K562 (cell line): ENCODE measurements around the gene GPR3. TPM values are rescaled to one million over a fixed set of nuclear protein-coding genes. Genes with fewer than 3 reads are reported as not detected.

Experiments
- ATAC-seq: fragments of 200-7000 bp; cut with Tn5 transposase; 3 replicates; pipeline ENCODE4 v1.9.1; 2020; ENCODE audit warnings: moderate library complexity
- BruUV-seq: library from RNA; stranded (reverse); fragments of 400-500 nt; replicated peaks from 2 replicates; lab custom pipeline; 2021; lab: Mats Ljungman, UMichigan
- CTCF ChIA-PET: fragments of 300-600 bp; formaldehyde crosslinking; extraction: SDS; loops from one replicate; lab custom pipeline; 2021; ENCODE audit warnings: low intra/inter-chr PET ratio; lab: Yijun Ruan, JAX
- POLR2A ChIA-PET: fragments of 300-600, 350-650 bp; sonication (Branson Sonifier 250); formaldehyde crosslinking; extraction: SDS; loops from one replicate; lab custom pipeline; 2021; ENCODE audit warnings: antibody characterized with exemption, inconsistent platforms; lab: Yijun Ruan, JAX
- DNase-seq, 4 experiments: peaks; one replicate each; pipeline versions ENCODE4 v3.0.0 to v3.0.0-alpha.2; 2011 to 2018; ENCODE audit warnings: low spot score in 3 of 4, mixed read lengths in 3 of 4; ENCODE audit errors: extremely low read depth in 1 of 4
- FAIRE-seq: peaks from 2 replicates; lab custom pipeline; 2011; peaks lifted over from hg19 to GRCh38; lab: Jason Lieb, UNC
- H2AFZ ChIP-seq: 2 replicates; pipeline ENCODE4 v1.6.0; 2011; ENCODE audit warnings: low read depth, low read length, control low read depth, inconsistent platforms
- H3K27ac ChIP-seq: fragments of 200-600 bp; 3 replicates; pipeline ENCODE4 v1.8.0; 2011; ENCODE audit warnings: low read depth, mild to moderate bottlenecking, control low read depth, inconsistent platforms, low read length, moderate library complexity, mixed read lengths; ENCODE audit errors: extremely low read depth
- H3K27me3 ChIP-seq, 2 experiments: fragments of 300-600 bp in 1 of 2; 2 replicates in 1 of 2; 3 replicates in 1 of 2; pipeline versions ENCODE4 v1.6.0 to v1.8.0; 2011; ENCODE audit warnings: inconsistent platforms in 2 of 2, low read length in 2 of 2, mild to moderate bottlenecking in 1 of 2, mixed read lengths in 1 of 2, moderate library complexity in 1 of 2; ENCODE audit not compliant: control insufficient read depth in 2 of 2, insufficient read depth in 2 of 2
- H3K36me3 ChIP-seq: fragments of 300-600 bp; 3 replicates; pipeline ENCODE4 v1.8.0; 2011; ENCODE audit warnings: mild to moderate bottlenecking, low read length, inconsistent platforms; ENCODE audit not compliant: control insufficient read depth, insufficient read depth
- H3K4me1 ChIP-seq, 2 experiments: fragments of 200-600 bp in 1 of 2; replicated peaks in 1 of 2; 2 replicates in 1 of 2; 3 replicates in 1 of 2; pipeline versions ENCODE4 v1.5.1 to v1.8.0; 2011; ENCODE audit warnings: inconsistent platforms in 2 of 2, low read length in 2 of 2, mild to moderate bottlenecking in 1 of 2, mixed read lengths in 1 of 2, moderate library complexity in 1 of 2; ENCODE audit not compliant: control insufficient read depth in 2 of 2, insufficient read depth in 2 of 2
- H3K4me2 ChIP-seq: 2 replicates; pipeline ENCODE4 v1.6.1; 2011; ENCODE audit warnings: low read length, control low read depth, inconsistent platforms, mixed read lengths; ENCODE audit not compliant: insufficient read depth
- H3K4me3 ChIP-seq: fragments of 200-600 bp; sonication (generic), shearing (Covaris generic); 2 replicates; pipeline ENCODE4 v1.5.1; 2016; ENCODE audit warnings: control low read depth, inconsistent platforms
- H3K79me2 ChIP-seq: fragments of 200-600 bp; 3 replicates; pipeline ENCODE4 v1.8.0; 2011; ENCODE audit warnings: low read length, inconsistent platforms; ENCODE audit not compliant: control insufficient read depth, insufficient read depth
- H3K9ac ChIP-seq, 2 experiments: 2 replicates each; pipeline versions ENCODE4 v1.6.0 to v1.6.1; 2011; ENCODE audit warnings: low read depth in 2 of 2, low read length in 2 of 2, control low read depth in 1 of 2, inconsistent platforms in 1 of 2, mild to moderate bottlenecking in 1 of 2, mixed read lengths in 1 of 2; ENCODE audit not compliant: insufficient read depth in 1 of 2
- H3K9me1 ChIP-seq: one replicate; pipeline ENCODE4 v1.6.0; 2011; ENCODE audit warnings: inconsistent platforms, mild to moderate bottlenecking, low read length, moderate library complexity; ENCODE audit not compliant: control insufficient read depth, insufficient read depth
- H3K9me3 ChIP-seq: replicated peaks from 2 replicates; pipeline ENCODE4 v1.5.1; 2011; ENCODE audit warnings: low read depth, low read length, inconsistent platforms; ENCODE audit not compliant: control insufficient read depth, insufficient read depth
- H4K20me1 ChIP-seq: replicated peaks from 2 replicates; pipeline ENCODE4 v1.6.1; 2011; ENCODE audit warnings: low read length, inconsistent platforms, mixed read lengths; ENCODE audit not compliant: control insufficient read depth, insufficient read depth
- ARID4B ChIP-seq: sonication (generic); formaldehyde crosslinking; IDR thresholded peaks from 2 replicates; pipeline ENCODE4 v1.8.0; 2022; ENCODE audit warnings: mild to moderate bottlenecking, missing genetic modification reagents
- DMBX1 ChIP-seq: fragments of 250-450 bp; sonication (Bioruptor Pico); IDR thresholded peaks from 2 replicates; pipeline ENCODE4 v1.8.0; 2022; ENCODE audit warnings: inconsistent platforms, mild to moderate bottlenecking, moderate library complexity, borderline replicate concordance
- FOXK2 ChIP-seq, 2 experiments: fragments of 450-650 bp; IDR thresholded peaks in 1 of 2; conservative IDR thresholded peaks in 1 of 2; 2 replicates each; pipeline ENCODE4 v1.6.1; 2016; ENCODE audit warnings: low read depth in 2 of 2, mild to moderate bottlenecking in 1 of 2
- HDAC1 ChIP-seq, 2 experiments: fragments of 450-650 bp; IDR thresholded peaks; 2 replicates each; pipeline ENCODE4 v1.6.1; 2016 to 2017; ENCODE audit warnings: inconsistent platforms in 1 of 2, mild to moderate bottlenecking in 1 of 2, moderate library complexity in 1 of 2
- MED1 ChIP-seq: sonication (generic); formaldehyde crosslinking; IDR thresholded peaks from 2 replicates; pipeline ENCODE4 v1.8.1; 2023; ENCODE audit warnings: missing genetic modification reagents, borderline replicate concordance
- PCBP1 ChIP-seq: fragments of 200-400 bp; formaldehyde crosslinking; IDR thresholded peaks from 2 replicates; pipeline ENCODE4 v1.6.1; 2018; ENCODE audit warnings: mild to moderate bottlenecking, low read depth, low read length; ENCODE audit not compliant: poor library complexity, severe bottlenecking
- POLR2G ChIP-seq: fragments of 200-400 bp; formaldehyde crosslinking; IDR thresholded peaks from 2 replicates; pipeline ENCODE4 v1.6.1; 2017; ENCODE audit warnings: low read depth, mild to moderate bottlenecking, antibody characterized with exemption, low read length, moderate library complexity
- SMARCC2 ChIP-seq: fragments of 450-650 bp; IDR thresholded peaks from 2 replicates; pipeline ENCODE4 v1.6.1; 2017; ENCODE audit warnings: antibody characterized with exemption, moderate library complexity, mild to moderate bottlenecking, low read depth
- SPI1 ChIP-seq: IDR thresholded peaks from 2 replicates; pipeline ENCODE4 v1.6.1; 2011; ENCODE audit warnings: low read depth, low read length, control low read depth, borderline replicate concordance
- ZBTB33 ChIP-seq: sonication (generic); formaldehyde crosslinking; IDR thresholded peaks from 2 replicates; pipeline ENCODE4 v1.8.1; 2023; ENCODE audit warnings: mild to moderate bottlenecking, missing genetic modification reagents
- ZKSCAN8 ChIP-seq: fragments of 200-800 bp; sonication (Bioruptor generic); IDR thresholded peaks from 2 replicates; pipeline ENCODE4 v1.6.1; 2016; ENCODE audit warnings: missing genetic modification characterization, missing compliant biosample characterization
- WGBS: fragments of 100-300 bp; shearing (Covaris generic); methylation state at CpG from one replicate; pipeline ENCODE4 v1.1.6; 2016; ENCODE audit warnings: low coverage, mixed read lengths; ENCODE audit not compliant: insufficient coverage; ENCODE audit errors: missing lambda C conversion rate; 5-methylcytosine and 5-hydroxymethylcytosine counted together
- in situ Hi-C: fragments of 300-500 bp; cut with MboI; formaldehyde crosslinking; loops from 4 replicates; pipeline ENCODE4 v1.15.0; 2018; ENCODE audit warnings: inconsistent platforms, mixed read lengths
- intact Hi-C: fragments of 100-400 bp; cut with micrococcal nuclease; formaldehyde crosslinking; loops from 2 replicates; pipeline ENCODE4 v1.14.2; 2022
- polyA plus RNA-seq, 8 experiments: library from polyadenylated mRNA; depleted of rRNA in 4 of 8; stranded (reverse) in 5 of 8; unstranded in 3 of 8; fragments of >200 nt; fragmentation: Nextera tagmentation in 2 of 8; fragmentation: Illumina TruSeq in 1 of 8; extraction: Ambion mirVana in 2 of 8; extraction: Trizol in 1 of 8; gene quantifications; 2 replicates each; pipeline versions ENCODE4 v1.2.1 to v1.2.3, GENCODE V29; 2011 to 2014; ENCODE audit warnings: inconsistent platforms in 1 of 8, missing spikeins in 1 of 8
- total RNA-seq, 7 experiments: library from RNA; depleted of rRNA in 6 of 7; stranded (reverse); fragments of >200 nt in 6 of 7; fragmentation: Illumina TruSeq in 2 of 7; extraction: Trizol in 2 of 7; gene quantifications; 2 replicates each; pipeline versions ENCODE4 v1.2.1 to v1.2.3, GENCODE V29; 2011 to 2021; ENCODE audit warnings: low replicate concordance in 1 of 7

Gene GPR3
- total and polyA plus RNA-seq, 9 of the 15 experiments (the other 6 are each of a cell fraction or from before 2014, with no cell fraction given), result 0.24 to 11.5 (median 3.7) TPM

GRCh38 chr1:27356619-27357280 lies 35.7 kb upstream of the GPR3 start:
- ChIA-PET POLR2A (interaction anchor here (0.6 to 1.5 kb wide), 7 partner anchors 9 to 1770 kb away, joined by 3 to 9 read pairs (median 3); partner anchors contain the start of gene MAP3K6), CTCF (interaction anchor here (1.0 to 1.7 kb wide), 4 partner anchors 32 to 250 kb away, joined by 4 to 5 read pairs (median 4); no protein-coding TSS in a partner anchor)
- in situ Hi-C loops, result no loop called here
- no peak overlapping the region for H3K4me2 ChIP-seq
- H3K4me1 ChIP-seq, result peaks cover 10 to 52% of the 10 kb centered on the region in 2 experiments
- peak overlapping the region; percentile 87 for H2AFZ ChIP-seq
- BruUV-seq, result no TSS peak
- no peak overlapping the region for H3K27ac ChIP-seq
- DNase-seq (peak in 2 of 4 experiments; percentile 48 to 55), FAIRE-seq (no peak), ATAC-seq (peak; percentile 40)
- 76% methylated on average over 31 of the region's 37 CpGs for WGBS
- no peaks in the 10 kb centered on the region for H3K79me2 ChIP-seq
- intact Hi-C loops, result loop anchor here (5.0 kb wide), 2 partner anchors 36 to 54 kb away; partner anchors contain the start of gene GPR3
- no peaks in the 10 kb centered on the region for H3K9me3 ChIP-seq
- H3K9ac ChIP-seq, result peak overlapping the region in 1 of 2 experiments; percentile 86; a peak in 2 of 4 replicates
- no peaks in the 10 kb centered on the region for H3K27me3 ChIP-seq
- no peaks in the 10 kb centered on the region for H3K9me1 ChIP-seq
- 0 out of 2 replicates have a peak, but pooled peaks cover 10% of the 10 kb centered on the region for H4K20me1 ChIP-seq
- peaks cover 12% of the 10 kb centered on the region; the same call in 2 of the 3 replicates for H3K36me3 ChIP-seq
- no peak overlapping the region for H3K4me3 ChIP-seq
- TF ChIP-seq DMBX1, result no peak
- TF ChIP-seq ZBTB33 (CRISPR knock-in tag), result peak; percentile 99
- TF ChIP-seq MED1, result no peak
- peak; percentile 38 for TF ChIP-seq PCBP1
- no peak for TF ChIP-seq SMARCC2
- TF ChIP-seq FOXK2 (conservative IDR thresholded peaks at IDR 0.05 in 1 of 2, IDR thresholded peaks at IDR 0.05 in 1 of 2; ENCODE audit: low read depth in 2 of 2), result no peak
- 0 out of 2 replicates have a peak, but pooled peaks have one; percentile 13 for TF ChIP-seq POLR2G
- no peak for TF ChIP-seq ZKSCAN8 (CRISPR knock-in tag)
- TF ChIP-seq ARID4B (CRISPR knock-in tag), result no peak
- no peak for TF ChIP-seq HDAC1 (IDR thresholded peaks at IDR 0.05)
- no peak for TF ChIP-seq SPI1
